Keratinocyte (primary cell): Measurements from ENCODE around the gene MAB21L2. TPM values are rescaled to one million over a fixed set of nuclear protein-coding genes. Genes with fewer than 3 reads are reported as not detected.

ENCODE experiments used
- DNase-seq: peaks from one replicate; pipeline ENCODE4 v3.0.0-alpha.2; 2011; ENCODE audit warnings: low read depth, missing footprints, low spot score
- FAIRE-seq: peaks from 2 replicates; lab custom pipeline; 2011; peaks lifted over from hg19 to GRCh38; lab: Jason Lieb, UNC
- H2AFZ ChIP-seq: 2 replicates; pipeline ENCODE4 v1.6.0; 2012; ENCODE audit warnings: low read length, control low read depth, inconsistent platforms; ENCODE audit not compliant: control insufficient read depth
- H3K27ac ChIP-seq: 2 replicates; pipeline ENCODE4 v1.5.1; 2011; ENCODE audit warnings: low read length; ENCODE audit not compliant: control insufficient read depth, insufficient read depth
- H3K27me3 ChIP-seq: 3 replicates; pipeline ENCODE4 v1.6.0; 2011; ENCODE audit warnings: low read length; ENCODE audit not compliant: control insufficient read depth, insufficient read depth; ENCODE audit errors: extremely low read depth
- H3K36me3 ChIP-seq, 2 experiments: 2 replicates in 1 of 2; 3 replicates in 1 of 2; pipeline ENCODE4 v1.5.1; 2011; ENCODE audit warnings: low read length in 2 of 2, mild to moderate bottlenecking in 1 of 2; ENCODE audit not compliant: control insufficient read depth in 2 of 2, insufficient read depth in 2 of 2; ENCODE audit errors: extremely low read depth in 1 of 2
- H3K4me1 ChIP-seq: 3 replicates; pipeline ENCODE4 v1.5.1; 2011; ENCODE audit warnings: low read length; ENCODE audit not compliant: control insufficient read depth, insufficient read depth; ENCODE audit errors: extremely low read depth
- H3K4me2 ChIP-seq: 3 replicates; pipeline ENCODE4 v1.6.0; 2011; ENCODE audit warnings: low read depth, low read length; ENCODE audit not compliant: control insufficient read depth, insufficient read depth; ENCODE audit errors: extremely low read depth
- H3K4me3 ChIP-seq, 3 experiments: fragments of 200-600 bp in 1 of 3; sonication (generic) in 1 of 3; 2 replicates in 2 of 3; 3 replicates in 1 of 3; pipeline ENCODE4 v1.5.1; 2011 to 2016; ENCODE audit warnings: low read length in 3 of 3, mild to moderate bottlenecking in 3 of 3, control low read depth in 2 of 3, inconsistent platforms in 1 of 3, low read depth in 1 of 3, mixed read lengths in 1 of 3, mixed run types in 1 of 3, moderate library complexity in 1 of 3; ENCODE audit not compliant: control insufficient read depth in 2 of 3, insufficient read depth in 2 of 3; ENCODE audit errors: extremely low read depth in 1 of 3
- H3K79me2 ChIP-seq: 2 replicates; pipeline ENCODE4 v1.6.0; 2012; ENCODE audit warnings: low read length; ENCODE audit not compliant: control insufficient read depth, insufficient read depth
- H3K9ac ChIP-seq: 3 replicates; pipeline ENCODE4 v1.6.0; 2011; ENCODE audit warnings: low read length; ENCODE audit not compliant: control insufficient read depth, insufficient read depth; ENCODE audit errors: extremely low read depth
- H3K9me1 ChIP-seq: 3 replicates; pipeline ENCODE4 v1.6.0; 2011; ENCODE audit warnings: low read length; ENCODE audit not compliant: control insufficient read depth, insufficient read depth; ENCODE audit errors: extremely low read depth
- H3K9me3 ChIP-seq: 2 replicates; pipeline ENCODE4 v1.5.1; 2012; ENCODE audit warnings: low read depth, low read length; ENCODE audit not compliant: control insufficient read depth
- H4K20me1 ChIP-seq: 3 replicates; pipeline ENCODE4 v1.6.0; 2011; ENCODE audit warnings: low read length; ENCODE audit not compliant: control insufficient read depth, insufficient read depth; ENCODE audit errors: extremely low read depth
- EZH2 ChIP-seq: IDR thresholded peaks from one replicate; pipeline ENCODE4 v1.6.1; 2012; ENCODE audit warnings: inconsistent platforms, mild to moderate bottlenecking, low read length, moderate library complexity
- dilution Hi-C: fragments of 300-500 bp; cut with MboI; formaldehyde crosslinking; loops from one replicate; pipeline ENCODE4 v1.7.0; 2020; ENCODE audit warnings: low sequenced_read_pairs; ENCODE audit not compliant: extremely low pct_ligation_motif_present
- polyA plus RNA-seq, 5 experiments: library from polyadenylated mRNA; depleted of rRNA in 3 of 5; stranded (reverse) in 3 of 5; stranded (forward) in 1 of 5; unstranded in 1 of 5; fragments of >200 nt; gene quantifications; 1 replicate in 1 of 5; 2 replicates in 3 of 5; 3 replicates in 1 of 5; pipeline versions ENCODE4 v1.2.1 to v1.2.3, GENCODE V29; 2011 to 2012; ENCODE audit warnings: missing spikeins in 2 of 5, low read depth in 1 of 5, low replicate concordance in 1 of 5
- TF ChIP-seq, protein P1 (sequence below), 3 experiments: IDR thresholded peaks in 1 of 3; conservative IDR thresholded peaks in 1 of 3; optimal IDR thresholded peaks in 1 of 3; 2 replicates in 2 of 3; 3 replicates in 1 of 3; pipeline versions ENCODE3 to v1.5.1; 2011; ENCODE audit warnings: low read length in 3 of 3, mild to moderate bottlenecking in 3 of 3, moderate library complexity in 2 of 3, control low read depth in 1 of 3, inconsistent platforms in 1 of 3; ENCODE audit not compliant: insufficient read depth in 2 of 3; ENCODE audit errors: extremely low read depth in 1 of 3

Gene MAB21L2
- polyA plus RNA-seq, 1 donor (not counting 4 experiments of a cell fraction or from before 2014, with no cell fraction given), result not detected

DNA sequence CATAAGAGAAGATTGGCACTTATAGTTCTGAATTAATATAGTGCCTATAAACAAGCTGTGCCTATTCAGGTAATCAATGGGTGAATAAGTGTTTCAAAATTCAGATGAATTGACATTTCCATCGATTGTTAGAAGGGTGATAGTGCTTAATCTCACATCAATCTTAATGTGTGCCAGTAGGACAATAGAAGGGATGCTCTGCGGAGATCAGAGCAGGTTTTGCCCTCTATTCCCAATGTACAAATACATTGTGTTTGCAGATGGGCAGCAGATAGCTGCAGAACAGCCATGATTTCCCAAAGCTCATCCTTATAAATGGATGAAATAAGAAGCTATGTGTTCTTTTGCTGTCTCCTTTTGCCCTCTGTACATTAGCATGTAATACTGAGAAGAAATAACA is 7.2 kb downstream of the MAB21L2 start:
- no peak overlapping the region for H3K27ac ChIP-seq
- no peaks in the 10 kb centered on the region for H3K27me3 ChIP-seq
- no peaks in the 10 kb centered on the region for H3K4me1 ChIP-seq
- TF ChIP-seq, protein P1, sequence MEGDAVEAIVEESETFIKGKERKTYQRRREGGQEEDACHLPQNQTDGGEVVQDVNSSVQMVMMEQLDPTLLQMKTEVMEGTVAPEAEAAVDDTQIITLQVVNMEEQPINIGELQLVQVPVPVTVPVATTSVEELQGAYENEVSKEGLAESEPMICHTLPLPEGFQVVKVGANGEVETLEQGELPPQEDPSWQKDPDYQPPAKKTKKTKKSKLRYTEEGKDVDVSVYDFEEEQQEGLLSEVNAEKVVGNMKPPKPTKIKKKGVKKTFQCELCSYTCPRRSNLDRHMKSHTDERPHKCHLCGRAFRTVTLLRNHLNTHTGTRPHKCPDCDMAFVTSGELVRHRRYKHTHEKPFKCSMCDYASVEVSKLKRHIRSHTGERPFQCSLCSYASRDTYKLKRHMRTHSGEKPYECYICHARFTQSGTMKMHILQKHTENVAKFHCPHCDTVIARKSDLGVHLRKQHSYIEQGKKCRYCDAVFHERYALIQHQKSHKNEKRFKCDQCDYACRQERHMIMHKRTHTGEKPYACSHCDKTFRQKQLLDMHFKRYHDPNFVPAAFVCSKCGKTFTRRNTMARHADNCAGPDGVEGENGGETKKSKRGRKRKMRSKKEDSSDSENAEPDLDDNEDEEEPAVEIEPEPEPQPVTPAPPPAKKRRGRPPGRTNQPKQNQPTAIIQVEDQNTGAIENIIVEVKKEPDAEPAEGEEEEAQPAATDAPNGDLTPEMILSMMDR (optimal IDR thresholded peaks at IDR 0.05 in 1 of 3, IDR thresholded peaks at IDR 0.05 in 1 of 3, conservative IDR thresholded peaks at IDR 0.05 in 1 of 3; ENCODE audit: extremely low read depth in 1 of 3, insufficient read depth in 2 of 3, low read length in 3 of 3), result no peak
- no peak for TF ChIP-seq EZH2
- no peak for DNase-seq
- no peak overlapping the region for H3K9ac ChIP-seq
- H3K36me3 ChIP-seq, result no peaks in the 10 kb centered on the region
- H3K9me1 ChIP-seq, result no peaks in the 10 kb centered on the region
- dilution Hi-C loops, result no loop called here
- H3K4me3 ChIP-seq, result no peak overlapping the region
- H2AFZ ChIP-seq, result no peak overlapping the region
- no peaks in the 10 kb centered on the region for H3K79me2 ChIP-seq
- FAIRE-seq, result no peak
- H3K9me3 ChIP-seq, result no peaks in the 10 kb centered on the region
- H4K20me1 ChIP-seq, result no peaks in the 10 kb centered on the region
- H3K4me2 ChIP-seq, result no peak overlapping the region

DNA sequence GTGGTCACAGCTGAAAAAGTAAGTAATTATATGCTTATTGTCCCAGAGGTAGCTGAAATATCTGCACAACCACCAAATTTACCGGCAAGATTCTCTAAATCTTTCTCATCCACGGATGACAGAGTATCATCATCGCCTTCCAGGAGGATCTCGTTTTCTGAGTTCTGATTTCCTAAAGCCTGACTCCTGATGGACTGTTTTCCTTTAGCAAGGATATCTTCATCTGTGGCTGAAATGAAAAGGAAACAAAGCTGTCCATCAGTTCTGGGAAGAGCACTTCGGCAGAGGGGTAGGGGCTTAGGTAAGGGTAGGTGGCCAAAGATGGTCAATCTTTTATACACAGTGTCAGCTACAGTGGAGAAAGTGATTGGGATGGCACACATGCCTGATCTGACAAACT is 8.7 kb downstream of the MAB21L2 start:
- Histone ChIP-seq H2AFZ (no peak overlapping the region), H3K9me3 (no peaks in the 10 kb centered on the region), H3K36me3 (no peaks in the 10 kb centered on the region), H3K4me1 (no peaks in the 10 kb centered on the region), H3K4me2 (no peak overlapping the region), H4K20me1 (no peaks in the 10 kb centered on the region), H3K9me1 (no peaks in the 10 kb centered on the region), H3K79me2 (no peaks in the 10 kb centered on the region), H3K4me3 (no peak overlapping the region), H3K9ac (no peak overlapping the region), H3K27me3 (no peaks in the 10 kb centered on the region), H3K27ac (no peak overlapping the region)
- dilution Hi-C loops, result no loop called here
- no peak for TF ChIP-seq EZH2
- TF ChIP-seq, protein P1 (optimal IDR thresholded peaks at IDR 0.05 in 1 of 3, IDR thresholded peaks at IDR 0.05 in 1 of 3, conservative IDR thresholded peaks at IDR 0.05 in 1 of 3; ENCODE audit: extremely low read depth in 1 of 3, insufficient read depth in 2 of 3, low read length in 3 of 3), result no peak
- no peak for FAIRE-seq
- DNase-seq, result no peak
